H9 (cell line): ENCODE results near the gene SEPHS1. TPM values are rescaled to one million over a fixed set of nuclear protein-coding genes. Genes with fewer than 3 reads are reported as not detected.

ENCODE experiments used
- DNase-seq: peaks from one replicate; pipeline ENCODE4 v3.0.0-alpha.2; 2017
- H2AFZ ChIP-seq: one replicate; pipeline ENCODE4 v1.6.1; 2013; ENCODE audit warnings: mild to moderate bottlenecking, low read length, control low read depth, moderate library complexity
- H2AK5ac ChIP-seq: 2 replicates; pipeline ENCODE4 v1.6.1; 2013; ENCODE audit warnings: low read length, control low read depth, mixed read lengths; ENCODE audit not compliant: insufficient read length
- H2BK120ac ChIP-seq: one replicate; pipeline ENCODE4 v1.6.1; 2013; ENCODE audit warnings: low read depth, mild to moderate bottlenecking, low read length, control low read depth, inconsistent platforms; ENCODE audit not compliant: poor library complexity, severe bottlenecking
- H2BK12ac ChIP-seq: 2 replicates; pipeline ENCODE4 v1.6.1; 2013; ENCODE audit warnings: low read length, control low read depth, mixed read lengths, low read depth; ENCODE audit not compliant: insufficient read length
- H2BK15ac ChIP-seq: 2 replicates; pipeline ENCODE4 v1.6.1; 2013; ENCODE audit warnings: low read depth, low read length, control low read depth
- H2BK20ac ChIP-seq: one replicate; pipeline ENCODE4 v1.6.1; 2013; ENCODE audit warnings: low read depth, mild to moderate bottlenecking, low read length, control low read depth, inconsistent platforms; ENCODE audit not compliant: poor library complexity, severe bottlenecking
- H2BK5ac ChIP-seq: 2 replicates; pipeline ENCODE4 v1.6.1; 2013; ENCODE audit warnings: low read length, control low read depth, mixed read lengths; ENCODE audit not compliant: insufficient read length
- H3K14ac ChIP-seq: 2 replicates; pipeline ENCODE4 v1.6.1; 2013; ENCODE audit warnings: low read length, control low read depth; ENCODE audit not compliant: insufficient read depth
- H3K18ac ChIP-seq: 2 replicates; pipeline ENCODE4 v1.6.1; 2013; ENCODE audit warnings: low read depth, mild to moderate bottlenecking, mixed read lengths, low read length, control low read depth; ENCODE audit not compliant: insufficient read length
- H3K23ac ChIP-seq: 2 replicates; pipeline ENCODE4 v1.6.1; 2013; ENCODE audit warnings: low read length, control low read depth, mixed read lengths, low read depth; ENCODE audit not compliant: insufficient read length
- H3K23me2 ChIP-seq: 2 replicates; pipeline ENCODE4 v1.6.1; 2013; ENCODE audit warnings: low read depth, mild to moderate bottlenecking, mixed read lengths, low read length, control low read depth; ENCODE audit not compliant: insufficient read length, poor library complexity, severe bottlenecking
- H3K27ac ChIP-seq: 2 replicates; pipeline ENCODE4 v1.5.1; 2013; ENCODE audit warnings: low read length, control low read depth, mixed read lengths, low read depth; ENCODE audit not compliant: insufficient read length
- H3K27me3 ChIP-seq: 2 replicates; pipeline ENCODE4 v1.6.1; 2013; ENCODE audit warnings: low read length, control low read depth, inconsistent platforms; ENCODE audit not compliant: insufficient read depth
- H3K4ac ChIP-seq: 2 replicates; pipeline ENCODE4 v1.6.1; 2013; ENCODE audit warnings: low read depth, mild to moderate bottlenecking, control low read depth, inconsistent platforms, low read length, moderate library complexity
- H3K4me1 ChIP-seq: 2 replicates; pipeline ENCODE4 v1.6.1; 2013; ENCODE audit warnings: low read length, control low read depth, inconsistent platforms; ENCODE audit not compliant: insufficient read depth
- H3K4me2 ChIP-seq: 2 replicates; pipeline ENCODE4 v1.6.1; 2013; ENCODE audit warnings: low read length, control low read depth, mixed read lengths; ENCODE audit not compliant: insufficient read length, insufficient read depth
- H3K56ac ChIP-seq: 2 replicates; pipeline ENCODE4 v1.6.1; 2013; ENCODE audit warnings: low read depth, mild to moderate bottlenecking, mixed read lengths, low read length, control low read depth; ENCODE audit not compliant: insufficient read length
- H3K79me1 ChIP-seq: 2 replicates; pipeline ENCODE4 v1.6.1; 2013; ENCODE audit warnings: low read depth, mild to moderate bottlenecking, moderate library complexity, low read length, control low read depth, inconsistent platforms; ENCODE audit not compliant: insufficient read depth, poor library complexity, severe bottlenecking
- H3K79me2 ChIP-seq: 2 replicates; pipeline ENCODE4 v1.6.1; 2013; ENCODE audit warnings: low read length, control low read depth, inconsistent platforms; ENCODE audit not compliant: insufficient read depth
- H3K9ac ChIP-seq: 2 replicates; pipeline ENCODE4 v1.6.1; 2013; ENCODE audit warnings: low read length, control low read depth, mixed read lengths; ENCODE audit not compliant: insufficient read length; ENCODE audit errors: extremely low read depth
- H3K9me3 ChIP-seq: one replicate; pipeline ENCODE4 v1.6.1; 2013; ENCODE audit warnings: low read depth, low read length, inconsistent platforms; ENCODE audit not compliant: control insufficient read depth
- H3T11ph ChIP-seq: one replicate; pipeline ENCODE4 v1.6.1; 2013; ENCODE audit warnings: mild to moderate bottlenecking, low read length, control low read depth, inconsistent platforms
- H4K20me1 ChIP-seq: one replicate; pipeline ENCODE4 v1.6.1; 2013; ENCODE audit not compliant: control insufficient read depth, insufficient read length, insufficient read depth
- H4K5ac ChIP-seq: 2 replicates; pipeline ENCODE4 v1.6.1; 2013; ENCODE audit warnings: low read depth, mild to moderate bottlenecking, mixed read lengths, low read length, control low read depth; ENCODE audit not compliant: insufficient read length
- H4K8ac ChIP-seq: replicated peaks from 2 replicates; pipeline ENCODE4 v1.6.1; 2013; ENCODE audit warnings: low read length, control low read depth, mixed read lengths, low read depth; ENCODE audit not compliant: insufficient read length
- H4K91ac ChIP-seq: 2 replicates; pipeline ENCODE4 v1.6.1; 2013; ENCODE audit warnings: low read depth, mild to moderate bottlenecking, moderate library complexity, mixed read lengths, low read length, control low read depth; ENCODE audit not compliant: insufficient read length
- H3K27ac Mint-ChIP-seq, 3 experiments: 2 replicates in 2 of 3; 3 replicates in 1 of 3; pipeline ENCODE4 v1.8.0; 2020 to 2021; ENCODE audit warnings: mixed read lengths in 3 of 3, mild to moderate bottlenecking in 1 of 3, moderate library complexity in 1 of 3
- H3K27me3 Mint-ChIP-seq: 2 replicates; pipeline ENCODE4 v1.8.0; 2021; ENCODE audit warnings: low read depth, mild to moderate bottlenecking, moderate library complexity, mixed read lengths
- H3K36me3 Mint-ChIP-seq, 3 experiments: 2 replicates in 2 of 3; 3 replicates in 1 of 3; pipeline ENCODE4 v1.8.0; 2020 to 2021; ENCODE audit warnings: low read depth in 3 of 3, mixed read lengths in 3 of 3; ENCODE audit not compliant: insufficient read depth in 1 of 3
- H3K4me1 Mint-ChIP-seq, 2 experiments: 2 replicates each; pipeline ENCODE4 v1.8.0; 2020; ENCODE audit warnings: mixed read lengths in 2 of 2
- H3K4me3 Mint-ChIP-seq, 2 experiments: 2 replicates in 1 of 2; 3 replicates in 1 of 2; pipeline ENCODE4 v1.8.0; 2020 to 2021; ENCODE audit warnings: mild to moderate bottlenecking in 2 of 2, mixed read lengths in 2 of 2, moderate library complexity in 1 of 2
- H3K9me3 Mint-ChIP-seq, 2 experiments: 2 replicates in 1 of 2; 3 replicates in 1 of 2; pipeline ENCODE4 v1.8.0; 2020; ENCODE audit warnings: mild to moderate bottlenecking in 2 of 2, mixed read lengths in 2 of 2, moderate library complexity in 1 of 2
- CTCF ChIP-seq: fragments of 200-600 bp; sonication (generic); conservative IDR thresholded peaks from 3 replicates; pipeline ENCODE4 v1.8.0; 2021; ENCODE audit warnings: antibody characterized with exemption, mild to moderate bottlenecking
- WGBS: extraction: QIAGEN DNeasy Blood & Tissue Kit; methylation state at CpG from one replicate; pipeline ENCODE4 v1.1.7; 2013; ENCODE audit warnings: missing lambda C conversion rate, low lambda C conversion rate, mixed read lengths; ENCODE audit not compliant: insufficient read length; ENCODE audit errors: extremely low coverage; 5-methylcytosine and 5-hydroxymethylcytosine counted together
- total RNA-seq: library from RNA; stranded (reverse); gene quantifications from 2 replicates; pipeline ENCODE4 v1.2.1, GENCODE V29; 2021

SEPHS1 gene
- total RNA-seq, 1 experiment from 2014 or later = 366 TPM

- 100% methylated on average over 1 of the region's 3 CpGs for WGBS
- no peak overlapping the region for H4K8ac ChIP-seq
- H3K18ac ChIP-seq = no peak overlapping the region
- H3K14ac ChIP-seq = no peak overlapping the region
- H3K9me3 ChIP-seq = no peaks in the 10 kb centered on the region
- TF ChIP-seq CTCF = no peak
- H2BK120ac ChIP-seq = no peak overlapping the region
- H2BK20ac ChIP-seq = no peak overlapping the region
- H3K79me2 ChIP-seq = peaks cover 4% of the 10 kb centered on the region; the same call in 1 of the 2 replicates
- no peak for DNase-seq
- no peak overlapping the region for H3T11ph ChIP-seq
- H3K27ac ChIP-seq = no peak overlapping the region
- no peak overlapping the region for H3K4ac ChIP-seq
- no peak overlapping the region for H3K9ac ChIP-seq
- H2BK15ac ChIP-seq = no peak overlapping the region
- H3K4me1 ChIP-seq = no peaks in the 10 kb centered on the region
- no peak overlapping the region for H2BK12ac ChIP-seq
- no peak overlapping the region for H3K56ac ChIP-seq
- Mint-ChIP-seq H3K36me3 (peaks cover 80 to 97% (median 92%) of the 10 kb centered on the region in 3 experiments), H3K4me1 (peaks cover 19 to 24% of the 10 kb centered on the region in 2 experiments), H3K27ac (peak overlapping the region; percentile 78 to 91 (median 81); a peak in 6 of 7 replicates), H3K4me3 (no peak overlapping the region; a peak in 1 of 5 replicates), H3K9me3 (no peaks in the 10 kb centered on the region; a peak in 1 of 5 replicates), H3K27me3 (no peaks in the 10 kb centered on the region)
- H4K5ac ChIP-seq = no peak overlapping the region
- H3K27me3 ChIP-seq = 0 out of 2 replicates have a peak, but pooled peaks cover 3% of the 10 kb centered on the region
- H3K79me1 ChIP-seq = peaks cover 4% of the 10 kb centered on the region
- no peak overlapping the region for H2AK5ac ChIP-seq
- no peak overlapping the region for H2AFZ ChIP-seq
- no peak overlapping the region for H2BK5ac ChIP-seq
- H3K4me2 ChIP-seq = no peak overlapping the region
- no peaks in the 10 kb centered on the region for H3K23me2 ChIP-seq
- no peak overlapping the region for H4K91ac ChIP-seq
- H3K23ac ChIP-seq = no peak overlapping the region
- H4K20me1 ChIP-seq = no peaks in the 10 kb centered on the region
Measured at GRCh38 chr10:13329565-13329964, 18.5 kb downstream of the SEPHS1 start.
